HCT116 (cell line): ENCODE measurements around the gene TANC1. TPM values are rescaled to one million over a fixed set of nuclear protein-coding genes. Genes with fewer than 3 reads are reported as not detected.
A peak's percentile ranks its signal among the peaks of the same experiment; 100 is the strongest.

Source experiments
- ATAC-seq: fragments of 200-7000 bp; cut with Tn5 transposase; 2 replicates; pipeline ENCODE4 v1.9.1; 2020; ENCODE audit warnings: mild to moderate bottlenecking, moderate library complexity
- BruUV-seq: library from RNA; stranded (reverse); fragments of 400-500 nt; replicated peaks from 2 replicates; lab custom pipeline; 2021; lab: Mats Ljungman, UMichigan
- CTCF ChIA-PET: fragments of 300-600 bp; sonication (Branson Sonifier 250); formaldehyde crosslinking; loops from one replicate; lab custom pipeline; 2021; ENCODE audit warnings: antibody characterized with exemption; lab: Charles Lee
- POLR2A ChIA-PET: fragments of 300-600, 350-600 bp; sonication (Branson Sonifier 250); formaldehyde crosslinking; loops from one replicate; lab custom pipeline; 2021; ENCODE audit warnings: antibody characterized with exemption; lab: Charles Lee
- RAD21 ChIA-PET, 2 experiments: fragments of 300-600 bp; sonication (Branson Sonifier 250); formaldehyde crosslinking; loops; one replicate each; lab custom pipeline; 2023; ENCODE audit warnings: low total read pairs in 2 of 2; ENCODE audit not compliant: uncharacterized antibody in 2 of 2, unreplicated experiment in 2 of 2, low non-redundant PET in 1 of 2; lab: Charles Lee
- DNase-seq: peaks from one replicate; pipeline ENCODE4 v3.0.0-alpha.2; 2010; ENCODE audit warnings: low read depth, low spot score
- H2AFZ ChIP-seq: fragments of 200-600 bp; shearing (Covaris generic), sonication (generic); 2 replicates; pipeline ENCODE4 v1.6.1; 2017; ENCODE audit warnings: low read depth, mixed run types, mixed read lengths, antibody characterized with exemption, low read length; ENCODE audit not compliant: poor library complexity, severe bottlenecking
- H3K27ac ChIP-seq: 2 replicates; pipeline ENCODE4 v1.5.1; 2012; ENCODE audit warnings: low read depth, low read length
- H3K27me3 ChIP-seq: fragments of 200-600 bp; sonication (generic); 2 replicates; pipeline ENCODE4 v1.6.1; 2016; ENCODE audit warnings: mixed run types, low read length, mixed read lengths; ENCODE audit not compliant: insufficient read depth
- H3K36me3 ChIP-seq, 2 experiments: fragments of 200-500 bp in 1 of 2; fragments of 200-600 bp in 1 of 2; sonication (Bioruptor generic) in 1 of 2; sonication (generic) in 1 of 2; 2 replicates each; pipeline versions ENCODE4 v1.5.1 to v1.6.1; 2014 to 2016; ENCODE audit warnings: low read length in 2 of 2, inconsistent platforms in 1 of 2, mixed read lengths in 1 of 2, mixed run types in 1 of 2; ENCODE audit not compliant: insufficient read depth in 2 of 2, control insufficient read depth in 1 of 2
- H3K4me1 ChIP-seq, 2 experiments: fragments of 200-600 bp in 1 of 2; sonication (generic) in 1 of 2; 2 replicates each; pipeline versions ENCODE4 v1.5.1 to v1.6.1; 2012 to 2017; ENCODE audit warnings: low read length in 2 of 2, inconsistent platforms in 1 of 2, mild to moderate bottlenecking in 1 of 2, mixed read lengths in 1 of 2, mixed run types in 1 of 2, moderate library complexity in 1 of 2; ENCODE audit not compliant: insufficient read depth in 2 of 2, control insufficient read depth in 1 of 2
- H3K4me2 ChIP-seq: fragments of 200-600 bp; sonication (generic); 2 replicates; pipeline ENCODE4 v1.6.1; 2017; ENCODE audit warnings: mixed run types, low read length, mixed read lengths
- H3K4me3 ChIP-seq, 2 experiments: fragments of 200-600 bp in 1 of 2; sonication (generic) in 1 of 2; replicated peaks in 1 of 2; 2 replicates each; pipeline ENCODE4 v1.5.1; 2011 to 2016; ENCODE audit warnings: low read length in 2 of 2, control low read depth in 1 of 2, low read depth in 1 of 2, mild to moderate bottlenecking in 1 of 2, mixed read lengths in 1 of 2, mixed run types in 1 of 2
- H3K79me2 ChIP-seq: fragments of 200-600 bp; sonication (generic); 2 replicates; pipeline ENCODE4 v1.6.1; 2017; ENCODE audit warnings: mild to moderate bottlenecking, mixed run types, low read length, moderate library complexity, mixed read lengths; ENCODE audit not compliant: insufficient read depth
- H3K9ac ChIP-seq: fragments of 200-600 bp; sonication (generic); 2 replicates; pipeline ENCODE4 v1.6.1; 2016; ENCODE audit warnings: low read length, mixed read lengths
- H3K9me2 ChIP-seq: fragments of 200-600 bp; sonication (generic), shearing (Covaris generic); 2 replicates; pipeline ENCODE4 v1.6.1; 2017; ENCODE audit warnings: mixed run types, mild to moderate bottlenecking, moderate library complexity; ENCODE audit not compliant: insufficient read depth
- H3K9me3 ChIP-seq, 2 experiments: fragments of 200-500 bp in 1 of 2; fragments of 200-600 bp in 1 of 2; sonication (Bioruptor generic) in 1 of 2; sonication (generic) in 1 of 2; 2 replicates each; pipeline ENCODE4 v1.6.1; 2014 to 2017; ENCODE audit warnings: low read length in 2 of 2, mixed read lengths in 2 of 2, inconsistent platforms in 1 of 2, low read depth in 1 of 2, mild to moderate bottlenecking in 1 of 2, mixed run types in 1 of 2, moderate library complexity in 1 of 2; ENCODE audit not compliant: control insufficient read depth in 1 of 2, insufficient read depth in 1 of 2
- H4K20me1 ChIP-seq: fragments of 200-600 bp; sonication (generic), shearing (Covaris generic); 2 replicates; pipeline ENCODE4 v1.6.1; 2017; ENCODE audit warnings: mixed run types, mild to moderate bottlenecking, moderate library complexity; ENCODE audit not compliant: insufficient read depth
- ATF3 ChIP-seq: IDR thresholded peaks from 2 replicates; pipeline ENCODE4 v1.6.1; 2012
- CBX3 ChIP-seq: IDR thresholded peaks from 2 replicates; pipeline ENCODE4 v1.6.1; 2012; ENCODE audit warnings: low read depth
- FOSL1 ChIP-seq: IDR thresholded peaks from 2 replicates; pipeline ENCODE4 v1.6.1; 2012; ENCODE audit warnings: low read depth
- POLR2AphosphoS5 ChIP-seq: IDR thresholded peaks from 2 replicates; pipeline ENCODE4 v1.6.1; 2011; ENCODE audit warnings: mild to moderate bottlenecking, low read depth, low read length, moderate library complexity
- SIN3A ChIP-seq: IDR thresholded peaks from 2 replicates; pipeline ENCODE4 v1.6.1; 2012; ENCODE audit warnings: low read depth
- SP1 ChIP-seq: IDR thresholded peaks from 2 replicates; pipeline ENCODE4 v1.6.1; 2012; ENCODE audit warnings: low read depth
- SRF ChIP-seq: IDR thresholded peaks from 2 replicates; pipeline ENCODE4 v1.6.1; 2012; ENCODE audit warnings: low read depth
- TCF7L2 ChIP-seq: IDR thresholded peaks from 2 replicates; pipeline ENCODE4 v1.7.0; 2011; ENCODE audit warnings: borderline replicate concordance, inconsistent platforms; ENCODE audit not compliant: insufficient read depth, insufficient read length; ENCODE audit errors: extremely low read depth
- ZFX ChIP-seq: fragments of 450-650 bp; IDR thresholded peaks from 2 replicates; pipeline ENCODE4 v1.6.1; 2017
- ZNF274 ChIP-seq: fragments of 200-500 bp; sonication (Bioruptor generic); IDR thresholded peaks from 2 replicates; pipeline ENCODE4 v1.6.1; 2014; ENCODE audit warnings: mild to moderate bottlenecking, low read depth, low read length, inconsistent platforms
- intact Hi-C: fragments of 100-400 bp; cut with micrococcal nuclease; formaldehyde crosslinking; loops from 2 replicates; pipeline ENCODE4 v1.10.0; 2022
- total RNA-seq: library from RNA; stranded (reverse); gene quantifications from one replicate; pipeline ENCODE4 v1.2.1, GENCODE V29; 2021; ENCODE audit not compliant: unreplicated experiment

The TANC1 gene
- total RNA-seq, 1 experiment from 2014 or later, result 15.1 TPM

- ATAC-seq (peak; percentile 36; the same call in 1 of the 2 replicates), DNase-seq (no peak)
- peak overlapping the region; percentile 59 for H3K4me2 ChIP-seq
- H3K9ac ChIP-seq, result no peak overlapping the region
- no peak for TF ChIP-seq TCF7L2
- TF ChIP-seq CBX3, result 0 out of 2 replicates have a peak, but pooled peaks have one; percentile 23
- no peak for TF ChIP-seq ZNF274
- no peak for TF ChIP-seq FOSL1
- peak; percentile 31; the same call in 1 of the 2 replicates for TF ChIP-seq SP1
- no peaks in the 10 kb centered on the region for H4K20me1 ChIP-seq
- no TSS peak for BruUV-seq
- ChIA-PET RAD21 (no interaction called here), POLR2A (no interaction called here), CTCF (no interaction called here)
- H3K4me3 ChIP-seq, result no peak overlapping the region
- intact Hi-C loops, result loop anchor here (10.0 kb wide), 1 partner anchor 559 kb away; the partner anchor contains the start of gene MARCHF7
- H3K79me2 ChIP-seq, result no peaks in the 10 kb centered on the region
- no peaks in the 10 kb centered on the region for H3K36me3 ChIP-seq
- H2AFZ ChIP-seq, result no peak overlapping the region
- H3K27me3 ChIP-seq, result no peaks in the 10 kb centered on the region
- H3K9me3 ChIP-seq, result no peaks in the 10 kb centered on the region
- no peak overlapping the region for H3K27ac ChIP-seq
- H3K4me1 ChIP-seq, result peaks cover 41 to 53% of the 10 kb centered on the region in 2 experiments
- H3K9me2 ChIP-seq, result no peaks in the 10 kb centered on the region
Observed at GRCh38 chr2:159155320-159155719, 186.9 kb downstream of the TANC1 start.

- H3K9ac ChIP-seq, result no peak overlapping the region
- no peak overlapping the region for H3K4me3 ChIP-seq
- intact Hi-C loops, result loop anchor here (10.0 kb wide), 1 partner anchor 559 kb away; the partner anchor contains the start of gene MARCHF7
- H3K9me2 ChIP-seq, result no peaks in the 10 kb centered on the region
- H4K20me1 ChIP-seq, result no peaks in the 10 kb centered on the region
- H3K9me3 ChIP-seq, result no peaks in the 10 kb centered on the region
- POLR2A ChIA-PET, result no interaction called here
- RAD21 ChIA-PET, result no interaction called here
- H3K27ac ChIP-seq, result no peak overlapping the region
- BruUV-seq, result no TSS peak
- no peak overlapping the region for H2AFZ ChIP-seq
- no peak for ATAC-seq
- H3K27me3 ChIP-seq, result no peaks in the 10 kb centered on the region
- no peaks in the 10 kb centered on the region for H3K79me2 ChIP-seq
- CTCF ChIA-PET, result interaction anchor here (0.7 kb wide), 1 partner anchor 254 kb away, joined by 4 read pairs; no protein-coding TSS in a partner anchor
- H3K4me1 ChIP-seq, result peaks cover 41 to 53% of the 10 kb centered on the region in 2 experiments
- no peaks in the 10 kb centered on the region for H3K36me3 ChIP-seq
- DNase-seq, result no peak
- no peak for TF ChIP-seq POLR2AphosphoS5
- no peak for TF ChIP-seq FOSL1
- no peak for TF ChIP-seq SRF
- no peak for TF ChIP-seq SIN3A
- no peak for TF ChIP-seq ATF3
- no peak for TF ChIP-seq ZFX
- H3K4me2 ChIP-seq, result peak overlapping the region; percentile 59
Observed at GRCh38 chr2:159155791-159156190, 187.4 kb downstream of the TANC1 start.
